ENCODE measurements around the gene PRRX2.
"Not testable (repeated sequence)": the region's sequence is repeated elsewhere in the genome, so short reads cannot be mapped to it uniquely, and the experiment has no call there.

The PRRX2 gene

DNA sequence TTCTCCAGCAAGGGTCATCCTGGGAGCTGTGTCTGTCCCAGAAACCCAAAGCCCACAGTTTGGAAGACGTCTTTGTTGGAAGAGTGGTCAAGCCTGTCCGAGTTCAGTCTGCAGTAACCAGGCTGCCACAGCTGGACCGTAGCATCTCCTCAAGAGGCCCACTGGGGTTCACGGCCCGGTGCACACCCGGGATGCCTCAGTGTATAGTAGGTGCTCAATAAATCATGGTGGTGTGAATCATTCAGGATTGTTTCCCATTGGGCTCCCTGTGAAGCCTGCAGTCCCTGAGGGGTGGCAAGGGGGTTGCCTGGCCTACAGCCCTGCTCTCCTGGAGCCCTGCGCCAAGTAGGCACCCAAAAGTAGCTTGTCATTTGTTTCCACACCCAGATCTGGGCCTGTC is 10.3 kb upstream of the PRRX2 start:
- no peak for DNase-seq (ENCODE audit: low read depth)

DNA sequence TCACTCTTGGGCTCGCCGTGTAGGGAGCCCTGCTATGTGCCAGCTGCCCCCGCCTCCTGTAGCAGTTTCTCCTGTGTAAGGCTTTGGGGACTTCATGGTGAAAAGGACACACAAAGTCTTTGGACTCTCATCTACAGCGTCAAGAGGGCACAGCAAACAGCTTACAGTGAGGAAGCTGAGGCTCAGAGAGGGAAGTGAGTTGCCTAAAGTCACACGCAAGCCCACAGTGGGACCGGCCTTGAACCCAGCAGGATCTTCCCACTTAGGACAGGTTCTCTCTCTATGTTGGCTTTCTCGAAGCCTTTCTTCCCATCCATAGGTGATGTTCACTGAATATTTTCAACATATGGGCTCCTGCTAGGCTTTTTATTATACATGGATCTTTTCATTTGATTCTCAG is 9.8 kb upstream of the PRRX2 start:
- no peak for DNase-seq (ENCODE audit: low read depth)

DNA sequence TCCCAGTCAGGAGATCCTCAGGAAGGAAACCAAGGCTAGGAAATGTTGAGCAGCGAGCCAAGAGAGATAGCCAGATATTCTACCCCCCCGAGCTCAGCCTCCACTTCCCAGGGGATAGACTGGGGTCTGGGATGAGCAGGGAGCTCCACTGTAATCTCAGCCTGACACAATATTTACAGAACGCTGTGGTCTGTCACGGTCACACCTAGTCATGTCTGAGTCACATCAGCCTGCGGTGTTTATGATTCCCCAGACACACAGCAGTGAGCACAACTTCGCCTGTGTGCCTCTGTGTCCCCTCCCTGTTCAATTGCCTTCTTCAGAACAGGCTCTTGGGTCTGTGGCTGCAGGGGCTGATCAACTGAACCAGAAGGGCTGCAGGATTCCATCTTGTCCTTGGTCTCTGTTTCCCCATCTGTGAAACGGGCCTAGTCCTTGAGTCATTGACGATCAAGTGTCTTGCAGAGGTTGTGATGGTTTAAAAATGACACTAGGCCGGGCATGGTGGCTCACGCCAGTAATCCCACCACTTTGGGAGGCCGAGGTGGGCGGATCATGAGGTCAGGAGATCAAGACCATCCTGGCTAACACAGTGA is 8.6 kb upstream of the PRRX2 start:
- DNase-seq (ENCODE audit: low read depth) = peak; percentile 52

DNA sequence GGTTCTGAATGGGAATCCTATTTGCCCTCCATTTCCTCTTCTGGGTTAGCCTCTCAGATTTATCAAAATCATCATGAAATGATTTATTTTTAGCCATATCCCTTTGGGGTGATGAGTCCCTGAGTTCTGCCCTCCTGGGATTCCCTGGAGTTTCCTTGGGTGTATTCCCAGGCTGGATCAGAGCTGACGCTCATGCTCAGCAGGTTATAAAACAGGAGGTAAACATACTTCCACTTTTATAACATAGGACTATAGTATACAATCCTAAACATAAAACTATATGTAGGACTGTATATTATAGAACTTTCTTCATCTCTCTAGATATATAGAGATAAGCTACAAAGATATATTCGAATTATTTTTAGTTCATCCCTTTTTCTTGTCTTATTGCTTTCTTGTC is 4.4 kb upstream of the PRRX2 start:
- DNase-seq (ENCODE audit: low read depth) = no peak

DNA sequence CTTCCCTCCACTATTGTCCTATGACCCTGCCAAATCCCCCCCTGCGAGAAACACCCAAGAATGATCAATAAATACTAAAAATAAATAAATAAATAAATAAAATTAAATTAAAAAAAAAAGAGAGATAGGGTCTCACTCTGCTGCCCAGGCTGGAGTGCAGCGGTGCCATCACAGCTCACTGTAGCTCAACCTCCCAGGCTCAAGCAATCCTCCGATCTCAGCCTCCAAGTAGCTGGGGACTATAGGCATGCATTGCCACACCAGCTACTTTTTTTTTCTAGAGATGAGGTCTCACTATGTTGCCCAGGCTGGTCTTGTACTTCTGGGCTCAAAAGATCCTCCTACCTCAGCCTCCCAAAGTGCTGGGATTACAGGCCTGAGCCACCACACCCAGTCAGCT is 3.2 kb upstream of the PRRX2 start:
- DNase-seq (ENCODE audit: low read depth) = not testable (repeated sequence)

DNA sequence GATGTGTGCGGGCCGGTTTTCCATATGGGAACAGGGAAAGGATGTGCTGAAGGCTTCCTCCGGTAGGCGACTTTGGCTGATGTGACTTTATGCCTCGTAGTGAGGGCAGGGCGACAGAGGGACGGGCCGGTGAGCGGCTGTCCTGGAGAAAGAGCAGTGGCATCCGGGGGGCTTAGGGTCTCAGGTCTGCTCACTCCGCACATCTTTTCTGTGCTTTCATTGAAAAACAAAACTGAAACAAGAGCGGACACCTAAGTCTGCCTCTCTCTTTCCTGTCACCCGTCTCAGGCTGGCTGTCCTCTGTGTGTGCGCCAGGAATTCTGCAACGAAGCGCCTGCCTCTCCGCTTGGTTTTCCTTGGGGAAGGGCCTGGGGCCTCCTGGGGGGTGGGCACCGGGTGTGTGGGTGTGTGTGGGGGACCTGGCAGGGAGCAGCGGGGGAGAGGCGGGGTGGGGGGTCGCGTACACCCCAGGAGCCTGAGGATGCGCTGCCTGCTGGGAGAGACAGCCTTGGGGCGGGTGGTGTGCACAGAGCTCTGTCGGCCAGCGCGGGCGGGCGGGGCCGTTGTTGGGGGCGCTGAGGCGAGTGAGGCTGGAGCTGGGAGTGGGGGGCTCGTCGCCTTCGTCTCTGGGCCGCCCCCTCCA is 580 bp upstream of the PRRX2 start:
- no peak for DNase-seq (ENCODE audit: low read depth)

DNA sequence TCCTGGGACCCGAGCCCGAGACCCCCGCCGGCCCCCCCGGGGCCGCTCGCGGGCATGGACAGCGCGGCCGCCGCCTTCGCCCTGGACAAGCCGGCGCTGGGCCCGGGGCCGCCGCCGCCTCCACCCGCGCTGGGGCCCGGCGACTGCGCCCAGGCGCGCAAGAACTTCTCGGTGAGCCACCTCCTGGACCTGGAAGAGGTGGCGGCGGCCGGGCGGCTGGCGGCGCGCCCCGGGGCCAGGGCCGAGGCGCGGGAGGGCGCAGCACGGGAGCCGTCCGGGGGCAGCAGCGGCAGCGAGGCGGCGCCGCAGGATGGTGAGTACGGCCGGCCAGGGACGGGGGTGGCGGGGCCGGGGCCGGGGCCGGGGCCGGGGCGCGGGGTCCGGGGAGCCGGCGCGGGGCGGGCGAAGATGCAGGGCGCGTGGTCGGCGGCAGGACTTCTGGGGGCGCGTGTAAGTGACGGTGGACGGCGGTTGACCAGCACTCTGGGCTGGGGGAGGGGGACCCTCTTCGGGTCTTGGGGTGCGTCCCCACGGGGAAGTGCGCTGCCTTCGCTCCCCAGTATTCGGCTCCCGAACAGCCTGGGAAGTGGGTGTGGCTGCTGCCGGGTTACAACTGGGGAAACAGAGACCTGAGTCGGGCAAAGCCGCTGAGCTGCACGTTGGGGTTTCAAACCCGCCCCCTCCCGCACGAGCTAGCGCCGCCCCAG is 520 bp downstream of the PRRX2 start:
- DNase-seq (ENCODE audit: low read depth) = no peak

DNA sequence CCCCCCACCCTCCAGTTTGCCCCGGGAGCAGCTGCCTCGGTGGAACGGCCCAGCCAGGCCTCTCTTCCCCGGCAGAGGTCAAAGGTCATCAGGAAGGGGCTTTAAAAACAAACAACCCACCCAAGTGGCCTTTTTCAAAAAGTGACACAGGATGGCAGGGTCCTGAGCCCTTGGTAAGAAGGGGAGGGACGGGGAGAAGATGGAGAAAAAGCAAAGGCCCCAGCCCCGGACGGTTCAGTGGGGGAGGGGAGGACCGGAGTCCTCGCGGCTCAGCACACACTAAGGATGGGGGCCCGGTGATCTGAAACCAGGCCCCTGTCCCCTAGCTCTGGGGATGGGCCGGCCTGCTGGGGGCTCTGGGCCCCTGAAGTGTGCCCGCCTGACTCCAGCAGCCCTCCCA is 1.1 kb downstream of the PRRX2 start:
- DNase-seq (ENCODE audit: low read depth) = no peak

DNA sequence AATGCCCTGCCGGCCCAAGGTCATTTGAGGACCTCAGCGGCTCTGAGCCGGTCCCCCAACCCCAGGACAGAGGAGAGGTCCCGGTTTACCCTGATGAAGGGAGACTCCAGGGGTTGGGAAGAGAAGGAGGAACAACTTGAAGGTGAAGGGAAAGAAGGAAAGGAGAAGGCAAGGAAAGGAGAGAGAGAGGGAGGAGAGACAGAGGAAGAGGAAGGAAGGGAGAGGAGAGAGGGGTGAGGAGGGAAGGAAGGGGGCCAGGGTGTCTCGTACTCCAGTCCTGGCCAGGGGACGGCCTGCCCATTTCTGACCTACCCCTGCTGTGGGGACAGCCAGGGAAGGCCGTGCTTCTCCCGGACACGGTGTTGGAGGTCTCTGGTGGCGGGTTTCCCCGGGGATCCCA is 1.9 kb downstream of the PRRX2 start:
- no peak for DNase-seq (ENCODE audit: low read depth)

DNA sequence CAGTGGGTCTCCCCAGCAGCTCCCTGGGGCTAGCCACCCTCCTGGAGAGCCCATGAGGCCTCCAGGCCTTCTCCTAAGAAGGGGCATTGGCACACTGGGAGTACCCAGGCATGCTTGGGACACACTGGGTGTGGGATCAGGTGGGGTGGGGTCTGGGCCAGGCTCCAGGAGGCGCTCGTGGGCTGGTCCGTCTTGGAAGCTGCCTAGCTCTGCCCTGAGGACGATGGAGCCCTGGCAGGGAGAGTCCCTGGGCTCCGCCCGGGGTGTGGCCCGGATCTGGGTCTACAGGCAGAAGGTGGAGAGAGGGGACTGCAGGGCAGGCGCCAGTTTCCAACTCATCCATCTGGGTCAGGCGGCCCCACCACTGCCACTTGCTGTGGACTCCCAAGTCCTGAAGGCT is 2.4 kb downstream of the PRRX2 start:
- DNase-seq (ENCODE audit: low read depth) = no peak

DNA sequence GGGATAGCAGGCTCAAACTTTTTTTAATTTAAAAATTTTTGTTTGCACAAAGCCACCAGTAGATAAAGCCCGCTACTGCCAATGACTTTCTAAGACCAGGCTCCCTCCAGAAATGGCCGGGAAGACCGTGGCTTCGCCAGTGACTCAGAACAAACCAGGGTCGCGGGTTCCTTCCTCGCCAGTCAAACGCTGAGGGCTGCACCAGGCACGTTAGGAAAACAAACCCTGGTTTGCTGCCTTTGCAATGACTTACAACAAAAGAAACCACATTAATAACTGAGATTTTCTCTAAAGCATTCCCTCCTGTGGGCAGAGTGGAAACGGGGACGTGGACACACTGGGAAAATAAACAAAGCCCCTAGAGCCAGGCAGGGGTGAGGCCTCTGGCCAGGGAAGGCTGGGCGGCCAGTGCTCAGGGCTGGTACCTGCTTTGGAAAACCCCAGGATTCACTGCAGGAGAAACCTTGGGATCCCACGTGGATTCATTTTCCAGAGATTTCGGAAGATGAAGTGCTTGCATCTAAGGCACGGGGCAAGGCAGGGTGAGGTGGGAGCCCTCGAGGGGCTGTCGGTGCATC is 3.8 kb downstream of the PRRX2 start:
- DNase-seq (ENCODE audit: low read depth) = peak; percentile 55

DNA sequence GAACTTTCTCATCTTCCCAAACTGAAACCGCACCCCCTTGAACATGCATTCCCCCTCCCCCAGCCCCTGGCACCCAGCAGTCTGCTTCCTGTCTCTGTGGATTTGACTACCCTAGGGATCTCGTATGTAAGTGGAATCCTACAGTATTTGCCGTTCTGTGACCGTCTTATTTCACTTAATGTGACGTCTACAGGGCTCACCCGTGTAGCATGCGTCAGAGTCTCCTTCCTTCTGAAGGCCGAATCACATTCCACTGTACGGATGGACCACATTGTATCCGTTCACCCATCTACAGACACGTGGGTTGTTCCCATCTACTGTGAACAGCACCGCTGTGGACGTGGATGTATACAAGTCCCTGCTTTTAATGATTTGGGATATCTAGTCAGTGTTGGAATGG is 4.5 kb downstream of the PRRX2 start:
- no peak for DNase-seq (ENCODE audit: low read depth)

DNA sequence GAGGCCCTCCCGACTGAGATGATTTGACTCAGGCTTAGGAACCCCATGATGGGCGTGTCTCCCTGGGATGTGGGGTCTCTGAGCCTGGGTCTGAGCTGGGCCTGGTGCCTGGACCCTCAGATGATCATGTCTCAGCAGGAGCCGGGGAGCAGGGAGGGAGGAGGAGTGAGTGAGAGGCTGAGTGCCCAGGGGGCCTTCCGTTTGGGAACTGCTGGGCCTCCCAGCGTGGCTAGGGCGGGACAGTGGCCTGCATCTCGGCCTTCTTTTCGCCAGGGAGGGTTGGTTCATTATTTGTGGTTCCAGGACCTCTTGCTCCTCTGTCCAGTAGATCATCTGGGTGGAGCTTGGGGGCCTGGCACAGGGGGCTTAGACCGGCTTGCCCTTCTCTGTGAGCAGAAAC is 5.6 kb downstream of the PRRX2 start:
- no peak for DNase-seq (ENCODE audit: low read depth)

DNA sequence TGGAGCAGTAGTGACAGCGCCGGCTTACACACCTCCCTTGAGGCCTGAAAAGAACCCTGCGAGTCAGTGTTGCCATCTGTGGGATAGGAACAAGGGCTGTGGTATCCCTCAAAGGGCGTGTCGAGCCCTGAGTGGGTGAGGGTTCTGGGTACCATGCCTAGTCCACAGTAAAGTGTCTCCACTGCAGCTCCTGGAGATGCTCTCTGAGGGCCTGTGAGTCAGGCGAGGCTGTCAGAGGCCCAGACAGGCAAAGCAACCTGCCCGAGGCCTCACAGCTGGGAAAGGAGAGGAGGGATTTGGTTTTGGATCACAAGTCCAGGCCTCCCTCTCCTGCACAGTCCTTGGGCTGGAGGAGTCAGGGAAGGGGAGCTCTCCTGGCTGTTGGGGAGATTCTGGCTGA is 6.1 kb downstream of the PRRX2 start:
- no peak for DNase-seq (ENCODE audit: low read depth)

DNA sequence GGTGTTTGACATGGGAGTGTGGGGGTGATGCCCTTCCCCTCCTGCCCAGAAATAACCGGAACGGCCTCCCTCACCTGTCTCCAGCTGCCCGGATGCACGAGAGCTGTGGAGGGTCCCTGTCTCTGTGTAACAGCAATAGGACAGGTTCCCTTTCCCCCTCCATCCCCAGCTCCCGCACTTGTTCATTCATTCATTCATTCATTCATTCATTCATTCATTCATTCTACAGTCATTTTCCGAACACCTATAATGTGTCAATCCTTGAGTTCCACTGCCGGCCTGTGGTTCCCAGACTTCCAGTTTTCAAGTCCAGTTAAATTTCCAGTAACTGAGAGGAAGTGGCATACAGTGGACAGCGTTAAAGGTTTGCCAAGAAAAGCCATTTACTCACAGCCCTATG is 7.3 kb downstream of the PRRX2 start:
- no peak for DNase-seq (ENCODE audit: low read depth)

DNA sequence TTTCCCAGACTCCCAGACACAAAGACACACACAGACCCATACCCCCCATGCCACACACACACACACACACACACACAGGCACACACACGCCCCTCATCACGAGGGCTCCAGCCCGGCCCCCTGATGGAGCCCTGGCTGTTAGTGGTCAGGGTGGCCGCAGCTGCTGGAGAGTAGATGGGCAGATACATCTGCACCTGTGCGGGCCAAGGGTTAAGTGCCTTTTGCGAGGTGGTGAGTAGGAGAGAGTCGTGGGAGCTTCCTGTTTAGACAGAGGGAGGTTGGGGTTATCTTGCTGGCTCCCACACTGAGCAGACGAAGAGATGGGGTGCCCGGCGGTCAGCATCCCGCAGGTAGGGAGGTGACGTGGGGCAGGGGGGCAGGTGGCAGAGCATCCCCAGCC is 8.2 kb downstream of the PRRX2 start:
- DNase-seq (ENCODE audit: low read depth) = no peak

DNA sequence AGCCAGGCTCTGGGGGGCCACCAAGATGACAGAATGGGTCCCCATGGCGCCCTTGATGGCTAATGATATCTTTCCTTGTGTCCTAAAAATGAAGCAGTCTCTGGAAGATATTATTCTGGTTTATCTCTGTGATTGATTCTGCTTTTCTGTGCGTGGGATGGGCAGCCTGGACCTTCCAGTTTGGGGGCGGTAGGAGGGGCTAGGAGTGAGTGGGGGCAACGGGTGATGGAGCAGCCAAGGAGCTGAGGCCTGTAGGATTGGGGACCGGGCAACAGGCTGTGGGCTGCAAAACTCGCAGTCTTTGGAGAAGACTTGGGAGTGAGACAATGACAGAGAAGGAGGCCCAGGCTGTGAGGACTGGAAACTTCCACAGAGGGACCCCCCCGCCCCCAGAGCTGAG is 8.8 kb downstream of the PRRX2 start:
- no peak for DNase-seq (ENCODE audit: low read depth)

DNA sequence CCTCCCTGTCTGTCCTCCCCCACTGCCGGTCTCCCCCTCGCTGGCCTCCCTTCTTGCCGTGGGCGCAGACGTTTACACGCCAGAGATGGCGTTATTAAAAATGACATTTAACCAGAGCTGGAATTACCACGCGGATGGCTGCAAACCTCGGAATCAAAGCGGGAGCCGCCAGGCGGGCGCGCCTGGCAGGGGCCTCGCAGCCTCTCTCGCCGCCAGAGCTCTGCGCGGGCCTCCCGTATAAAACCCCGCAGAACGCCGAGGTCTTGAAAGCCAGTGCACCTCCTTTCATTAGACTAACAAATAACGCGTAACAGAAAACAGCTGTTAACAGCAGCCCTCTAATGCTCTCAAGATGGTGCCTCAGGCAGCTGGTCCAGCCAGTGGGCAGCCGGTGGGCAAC is 10.2 kb downstream of the PRRX2 start:
- no peak for DNase-seq (ENCODE audit: low read depth)

DNA sequence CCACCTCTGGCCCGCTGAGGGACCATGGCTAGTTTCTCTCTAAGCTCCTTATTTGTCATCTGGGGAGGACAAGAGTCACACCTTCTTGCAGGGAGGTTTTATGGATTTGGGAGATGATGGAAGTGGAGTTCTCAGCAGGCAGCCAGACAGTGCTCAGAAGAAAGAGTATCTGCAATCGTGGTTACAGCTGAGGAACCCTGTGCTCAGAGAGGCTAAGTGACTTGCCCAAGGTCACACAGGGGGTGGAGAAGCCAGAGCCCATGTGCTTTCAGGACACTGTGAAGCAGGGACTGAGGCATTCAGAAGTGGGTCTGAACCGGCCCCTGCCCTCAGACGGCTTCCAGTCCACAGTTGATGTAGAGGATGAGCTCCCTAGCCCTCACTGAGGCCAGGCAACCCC is 10.8 kb downstream of the PRRX2 start:
- no peak for DNase-seq (ENCODE audit: low read depth)

DNA sequence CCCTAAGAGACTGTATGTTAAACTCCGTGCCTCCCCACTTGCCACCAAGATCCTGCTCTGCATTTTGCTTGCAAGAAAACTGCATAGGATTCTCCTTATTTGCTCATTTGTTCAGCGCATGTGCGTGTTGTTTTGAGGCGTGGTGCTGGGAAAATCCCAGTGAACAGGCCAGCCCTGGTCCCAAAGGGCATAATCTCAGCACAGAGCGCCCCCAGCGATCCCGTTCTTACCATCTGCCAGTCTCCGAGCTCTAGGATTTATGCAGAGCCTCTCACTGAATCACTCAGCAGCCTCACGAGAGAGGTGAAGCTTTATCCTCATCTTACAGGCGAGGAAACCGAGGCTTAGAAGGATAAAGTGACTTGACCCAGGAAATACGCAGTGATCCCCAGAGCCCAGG is 11.5 kb downstream of the PRRX2 start:
- no peak for DNase-seq (ENCODE audit: low read depth)

DNA sequence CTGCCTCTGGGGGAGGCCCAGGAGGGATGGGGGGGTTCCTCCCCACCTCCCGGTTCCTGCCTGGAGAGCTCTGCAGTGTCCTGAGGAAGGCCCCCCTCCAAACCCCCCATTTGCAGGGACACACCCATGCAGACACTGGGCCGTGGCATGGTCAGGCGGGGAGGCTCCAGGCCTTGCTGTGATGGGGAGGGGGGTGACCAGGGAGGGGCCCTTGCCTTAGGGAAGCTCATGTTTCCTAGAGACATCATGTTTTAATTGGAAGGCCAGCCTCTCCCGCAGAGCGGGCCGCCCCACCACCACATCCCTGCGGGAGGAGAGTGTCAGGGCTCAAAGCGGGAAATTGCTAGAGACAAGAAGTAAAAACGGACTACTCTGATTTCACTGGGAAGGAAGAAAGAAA is 12.0 kb downstream of the PRRX2 start:
- no peak for DNase-seq (ENCODE audit: low read depth)

DNA sequence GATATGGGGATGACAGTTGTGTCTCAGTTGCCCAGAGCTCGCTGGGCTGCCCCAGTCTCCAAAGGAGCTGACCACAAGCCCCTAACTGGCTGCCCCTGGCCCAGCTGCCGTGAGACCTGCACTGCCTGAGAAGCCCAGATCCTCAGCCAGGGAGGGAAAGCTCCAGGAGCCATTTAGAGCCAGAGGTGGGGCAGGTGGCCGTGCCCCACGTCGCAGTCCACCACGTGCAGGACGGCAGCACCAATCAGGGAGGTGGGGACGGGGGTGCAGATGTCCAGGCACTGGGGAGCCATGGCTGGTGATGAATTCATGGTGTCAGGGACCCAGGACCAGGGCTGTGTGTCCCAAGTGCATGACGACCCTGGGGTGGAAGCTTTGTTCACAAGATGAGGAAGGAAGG is 13.4 kb downstream of the PRRX2 start:
- no peak for DNase-seq (ENCODE audit: low read depth)

DNA sequence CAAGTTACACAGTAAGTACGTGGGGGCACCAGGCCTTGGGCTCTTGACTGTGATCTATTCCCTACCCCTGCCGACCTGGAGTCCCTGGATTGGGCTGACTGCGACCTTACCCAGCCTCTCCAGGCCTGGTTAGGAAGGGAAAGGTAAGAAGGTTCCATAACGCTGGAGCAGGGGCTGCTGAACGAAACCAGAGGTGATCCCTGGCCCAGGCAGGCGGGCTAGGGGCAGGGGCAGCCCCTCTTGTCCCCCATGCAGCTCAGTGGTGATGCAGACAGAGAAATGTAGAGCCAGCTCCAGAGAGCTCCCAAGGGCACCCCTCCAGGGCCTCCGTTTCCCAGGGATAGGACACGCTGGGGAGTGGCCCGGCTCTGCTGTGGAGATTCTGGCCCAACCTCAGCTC is 14.1 kb downstream of the PRRX2 start:
- no peak for DNase-seq (ENCODE audit: low read depth)

DNA sequence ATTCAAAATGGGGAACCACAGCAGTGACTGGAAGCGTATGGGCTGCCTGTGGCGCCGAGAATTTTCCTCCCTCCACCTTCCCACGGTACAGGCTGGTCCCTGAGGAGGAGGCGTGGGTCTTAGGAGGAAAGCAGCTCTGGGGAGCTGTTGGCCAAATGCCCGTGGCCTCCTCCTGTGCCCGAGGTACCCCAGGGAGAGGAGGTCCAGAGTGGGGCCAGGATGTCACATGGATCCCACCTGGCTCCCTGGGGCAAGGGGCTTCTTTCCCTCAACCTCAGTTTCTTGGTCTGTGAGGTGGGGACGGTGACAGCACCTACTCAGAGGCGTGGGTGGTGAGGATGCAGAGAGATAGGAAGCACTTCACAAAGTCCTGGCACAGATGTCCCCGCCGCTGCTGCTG is 16.5 kb downstream of the PRRX2 start:
- DNase-seq (ENCODE audit: low read depth) = no peak
